Uterus (tissue), 2 donors: Measurements from ENCODE around the gene MIEF1.

Source experiments
- POLR2A ChIP-seq, 2 donors: fragments of 450-650 bp; IDR thresholded peaks; one replicate each; pipeline ENCODE4 v1.6.1; 2016; ENCODE audit warnings: antibody characterized with exemption in 2 of 2, mild to moderate bottlenecking in 1 of 2, moderate library complexity in 1 of 2
- TF ChIP-seq, protein P1 (sequence below), 4 experiments: fragments of 200-600 bp in 2 of 4; fragments of 450-650 bp in 2 of 4; sonication (generic) in 2 of 4; IDR thresholded peaks; one replicate each; pipeline ENCODE4 v1.5.1; 2016 to 2019; ENCODE audit warnings: antibody characterized with exemption in 4 of 4, mild to moderate bottlenecking in 2 of 4, moderate library complexity in 1 of 4

DNA sequence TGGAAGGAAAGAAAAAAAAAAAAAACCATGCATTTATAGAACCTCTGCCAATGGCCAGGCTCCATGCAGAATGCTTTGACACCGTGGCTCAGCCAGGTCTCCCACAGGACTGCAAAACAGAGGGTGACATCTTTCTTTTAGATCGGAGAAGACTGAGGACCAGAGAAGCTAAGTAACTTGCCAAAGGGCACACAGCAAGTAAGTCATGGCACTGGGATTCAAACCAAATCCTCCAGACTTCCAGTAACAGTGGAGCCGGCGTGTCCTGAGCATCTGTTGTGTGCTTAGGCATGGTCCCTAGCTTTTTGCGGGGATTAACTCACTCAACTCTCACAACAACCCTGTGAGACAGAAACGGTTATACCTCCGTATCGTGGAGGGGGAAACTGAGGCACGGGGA, 24.5 kb upstream of the MIEF1 start:
- TF ChIP-seq, protein P1, sequence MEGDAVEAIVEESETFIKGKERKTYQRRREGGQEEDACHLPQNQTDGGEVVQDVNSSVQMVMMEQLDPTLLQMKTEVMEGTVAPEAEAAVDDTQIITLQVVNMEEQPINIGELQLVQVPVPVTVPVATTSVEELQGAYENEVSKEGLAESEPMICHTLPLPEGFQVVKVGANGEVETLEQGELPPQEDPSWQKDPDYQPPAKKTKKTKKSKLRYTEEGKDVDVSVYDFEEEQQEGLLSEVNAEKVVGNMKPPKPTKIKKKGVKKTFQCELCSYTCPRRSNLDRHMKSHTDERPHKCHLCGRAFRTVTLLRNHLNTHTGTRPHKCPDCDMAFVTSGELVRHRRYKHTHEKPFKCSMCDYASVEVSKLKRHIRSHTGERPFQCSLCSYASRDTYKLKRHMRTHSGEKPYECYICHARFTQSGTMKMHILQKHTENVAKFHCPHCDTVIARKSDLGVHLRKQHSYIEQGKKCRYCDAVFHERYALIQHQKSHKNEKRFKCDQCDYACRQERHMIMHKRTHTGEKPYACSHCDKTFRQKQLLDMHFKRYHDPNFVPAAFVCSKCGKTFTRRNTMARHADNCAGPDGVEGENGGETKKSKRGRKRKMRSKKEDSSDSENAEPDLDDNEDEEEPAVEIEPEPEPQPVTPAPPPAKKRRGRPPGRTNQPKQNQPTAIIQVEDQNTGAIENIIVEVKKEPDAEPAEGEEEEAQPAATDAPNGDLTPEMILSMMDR (IDR thresholded peaks at IDR 0.05) = no peak
- no peak for TF ChIP-seq POLR2A (IDR thresholded peaks at IDR 0.05)
